Gastroesophageal sphincter (tissue), 4 donors: Measurements from ENCODE around the gene LTBP1. TPM values are rescaled to one million over a fixed set of nuclear protein-coding genes. Genes with fewer than 3 reads are reported as not detected.
"Not testable (repeated sequence)": the region's sequence is repeated elsewhere in the genome, so short reads cannot be mapped to it uniquely, and the experiment has no call there.

Source experiments
- ATAC-seq: fragments of 150-250 bp; one replicate; pipeline ENCODE4 v1.9.1; 2016; ENCODE audit warnings: mild to moderate bottlenecking, moderate library complexity
- H3K27ac ChIP-seq, 4 donors: fragments of 200-600 bp; sonication (generic) in 3 of 4; 1 replicate in 3 of 4; 2 replicates in 1 of 4; pipeline ENCODE4 v1.5.1; 2016 to 2019
- H3K27me3 ChIP-seq: fragments of 200-600 bp; sonication (generic); one replicate; pipeline ENCODE4 v1.5.1; 2019
- H3K36me3 ChIP-seq, 2 donors: fragments of 200-600 bp; sonication (generic); one replicate each; pipeline ENCODE4 v1.5.1; 2019; ENCODE audit warnings: control low read depth in 1 of 2
- H3K4me1 ChIP-seq, 3 donors: fragments of 200-600 bp; sonication (generic); 1 replicate in 2 of 3; 2 replicates in 1 of 3; pipeline ENCODE4 v1.5.1; 2016 to 2019; ENCODE audit warnings: control low read depth in 2 of 3
- H3K4me3 ChIP-seq, 2 donors: fragments of 200-600 bp; sonication (generic); one replicate each; pipeline ENCODE4 v1.5.1; 2019; ENCODE audit warnings: mild to moderate bottlenecking in 1 of 2, moderate library complexity in 1 of 2
- H3K9me3 ChIP-seq, 3 donors: fragments of 200-600 bp; sonication (generic); one replicate each; pipeline ENCODE4 v1.5.1; 2017 to 2019; ENCODE audit warnings: control low read depth in 2 of 3
- CTCF ChIP-seq, 4 experiments: fragments of 200-600 bp in 2 of 4; fragments of 450-650 bp in 2 of 4; sonication (generic) in 1 of 4; IDR thresholded peaks; one replicate each; pipeline ENCODE4 v1.5.1; 2017 to 2019; ENCODE audit warnings: antibody characterized with exemption in 4 of 4, mild to moderate bottlenecking in 2 of 4, moderate library complexity in 2 of 4
- EP300 ChIP-seq: sonication (generic); formaldehyde crosslinking; IDR thresholded peaks from one replicate; pipeline ENCODE4 v1.6.1; 2017; ENCODE audit warnings: antibody characterized with exemption, mild to moderate bottlenecking
- POLR2A ChIP-seq, 2 donors: fragments of 450-650 bp; IDR thresholded peaks; one replicate each; pipeline ENCODE4 v1.6.1; 2017; ENCODE audit warnings: antibody characterized with exemption in 2 of 2, mild to moderate bottlenecking in 2 of 2, moderate library complexity in 1 of 2
- POLR2AphosphoS5 ChIP-seq: sonication (generic); formaldehyde crosslinking; IDR thresholded peaks from one replicate; pipeline ENCODE4 v1.6.1; 2017; ENCODE audit warnings: antibody characterized with exemption
- WGBS, 2 donors: methylation state at CpG; one replicate each; pipeline ENCODE4 v1.1.5; 2018; ENCODE audit warnings: low coverage in 1 of 2; 5-methylcytosine and 5-hydroxymethylcytosine counted together
- total RNA-seq, 4 donors: library from RNA; depleted of rRNA; stranded (reverse); fragments of >200 nt; gene quantifications; one replicate each; pipeline ENCODE4 v1.1.0, GENCODE V29; 2016

The LTBP1 gene
- total RNA-seq, 4 donors from 2014 or later = 238 to 493 (median 378) TPM

GRCh38 chr2:32969444-32970162 lies 22.9 kb downstream of the LTBP1 start:
- WGBS, 2 donors = 79 to 90% methylated on average over 2 of the region's 2 CpGs
- Histone ChIP-seq H3K4me3 (no peak overlapping the region), H3K27me3 (no peaks in the 10 kb centered on the region)

GRCh38 chr2:32973772-32974171 lies 27.0 kb downstream of the LTBP1 start:
- not testable (repeated sequence) for H3K27ac ChIP-seq, H3K9me3 ChIP-seq, H3K27me3 ChIP-seq, H3K4me3 ChIP-seq, ATAC-seq, H3K36me3 ChIP-seq
- 100% methylated on average over 1 of the region's 1 CpG; no CpG with 5 or more reads in 1 of the 2 donors for WGBS, 2 donors
- peaks cover 0 to 23% (median 9%) of the 10 kb centered on the region in 3 donors for H3K4me1 ChIP-seq

More at GRCh38 chr2:32969444-32970162, 22.9 kb downstream of the LTBP1 start:
- peaks cover 0 to 8% (median 0%) of the 10 kb centered on the region in 3 donors for H3K4me1 ChIP-seq
- H3K36me3 ChIP-seq = no peaks in the 10 kb centered on the region
- no peak for TF ChIP-seq POLR2AphosphoS5
- TF ChIP-seq CTCF (IDR thresholded peaks at IDR 0.05) = no peak
- TF ChIP-seq POLR2A (IDR thresholded peaks at IDR 0.05) = no peak
- TF ChIP-seq EP300 = no peak
- ATAC-seq = no peak
- H3K27ac ChIP-seq = no peak overlapping the region
- H3K9me3 ChIP-seq = no peaks in the 10 kb centered on the region

- Histone ChIP-seq H3K27me3 (no peaks in the 10 kb centered on the region), H3K4me1 (peaks cover 0 to 22% (median 9%) of the 10 kb centered on the region in 3 donors), H3K27ac (no peak overlapping the region), H3K9me3 (no peaks in the 10 kb centered on the region), H3K4me3 (no peak overlapping the region), H3K36me3 (no peaks in the 10 kb centered on the region)
- TF ChIP-seq POLR2AphosphoS5 (no peak), EP300 (no peak), POLR2A (IDR thresholded peaks at IDR 0.05) (no peak), CTCF (IDR thresholded peaks at IDR 0.05) (no peak)
- no peak for ATAC-seq
- WGBS, 2 donors = no CpG with 5 or more reads among the region's 6 CpGs
Measured at GRCh38 chr2:32976409-32977063, 29.8 kb downstream of the LTBP1 start.

- WGBS, 2 donors = no CpG with 5 or more reads among the region's 6 CpGs
- H3K4me3 ChIP-seq = no peak overlapping the region
Measured at GRCh38 chr2:32977228-32977758, 30.5 kb downstream of the LTBP1 start.

More at GRCh38 chr2:32977228-32977758, 30.5 kb downstream of the LTBP1 start:
- peak; percentile 55 for ATAC-seq
- no peak for TF ChIP-seq CTCF (IDR thresholded peaks at IDR 0.05)
- no peak for TF ChIP-seq POLR2AphosphoS5
- TF ChIP-seq POLR2A (IDR thresholded peaks at IDR 0.05) = no peak
- no peak overlapping the region for H3K27ac ChIP-seq
- no peaks in the 10 kb centered on the region for H3K9me3 ChIP-seq
- no peaks in the 10 kb centered on the region for H3K27me3 ChIP-seq
- peaks cover 0 to 15% (median 9%) of the 10 kb centered on the region in 3 donors for H3K4me1 ChIP-seq
- no peaks in the 10 kb centered on the region for H3K36me3 ChIP-seq
